GM12878 (cell line): ENCODE data around the gene STX16. TPM values are rescaled to one million over a fixed set of nuclear protein-coding genes. Genes with fewer than 3 reads are reported as not detected.
A peak's percentile ranks its signal among the peaks of the same experiment; 100 is the strongest.

Experiments used
- ATAC-seq: fragments of 200-7000 bp; cut with Tn5 transposase; 3 replicates; pipeline ENCODE4 v1.9.1; 2020; ENCODE audit warnings: mild to moderate bottlenecking, moderate library complexity
- BruUV-seq: library from RNA; stranded (reverse); fragments of 400-500 nt; replicated peaks from 2 replicates; lab custom pipeline; 2021; lab: Mats Ljungman, UMichigan
- CTCF ChIA-PET: fragments of 300-600 bp; sonication (Branson Sonifier 250); formaldehyde crosslinking; extraction: SDS; loops from one replicate; lab custom pipeline; 2021; ENCODE audit warnings: inconsistent platforms; lab: Yijun Ruan, JAX
- POLR2A ChIA-PET: fragments of 350-600 bp; formaldehyde crosslinking; extraction: SDS; loops from one replicate; lab custom pipeline; 2021; ENCODE audit warnings: inconsistent platforms; lab: Charles Lee
- RAD21 ChIA-PET: fragments of 300-600 bp; sonication (Branson Sonifier 250); formaldehyde crosslinking; loops from one replicate; lab custom pipeline; 2023; ENCODE audit warnings: antibody characterized with exemption; ENCODE audit not compliant: unreplicated experiment; lab: Charles Lee
- SMC1A ChIA-PET: fragments of 300-600 bp; sonication (Branson Sonifier 250); formaldehyde crosslinking; loops from one replicate; lab custom pipeline; 2023; ENCODE audit not compliant: unreplicated experiment, uncharacterized antibody; lab: Charles Lee
- DNase-seq: peaks from one replicate; pipeline ENCODE4 v3.0.0-alpha.2; 2011; ENCODE audit warnings: low read depth, low spot score
- FAIRE-seq: peaks from 3 replicates; lab custom pipeline; 2011; peaks lifted over from hg19 to GRCh38; lab: Jason Lieb, UNC
- H2AFZ ChIP-seq: 2 replicates; pipeline ENCODE4 v1.6.0; 2011; ENCODE audit warnings: low read depth, low read length, control low read depth; ENCODE audit not compliant: control insufficient read depth
- H3K27ac ChIP-seq: 2 replicates; pipeline ENCODE4 v1.5.1; 2011; ENCODE audit warnings: control low read depth; ENCODE audit not compliant: control insufficient read depth, insufficient read depth
- H3K27me3 ChIP-seq, 2 experiments: replicated peaks in 1 of 2; 2 replicates each; pipeline versions ENCODE4 v1.6.0 to v1.6.1; 2011; ENCODE audit warnings: low read length in 1 of 2; ENCODE audit not compliant: control insufficient read depth in 2 of 2, insufficient read depth in 2 of 2
- H3K36me3 ChIP-seq, 2 experiments: 2 replicates each; pipeline ENCODE4 v1.5.1; 2011; ENCODE audit warnings: low read length in 1 of 2; ENCODE audit not compliant: control insufficient read depth in 2 of 2, insufficient read depth in 2 of 2
- H3K4me1 ChIP-seq: 2 replicates; pipeline ENCODE4 v1.6.1; 2011; ENCODE audit warnings: mild to moderate bottlenecking, low read length, moderate library complexity, mixed read lengths; ENCODE audit not compliant: control insufficient read depth, insufficient read depth
- H3K4me2 ChIP-seq: 2 replicates; pipeline ENCODE4 v1.6.0; 2011; ENCODE audit warnings: control low read depth; ENCODE audit not compliant: control insufficient read depth, insufficient read depth
- H3K4me3 ChIP-seq: fragments of 200-600 bp; sonication (generic); 2 replicates; pipeline ENCODE4 v1.5.1; 2016
- H3K79me2 ChIP-seq: 2 replicates; pipeline ENCODE4 v1.6.0; 2011; ENCODE audit warnings: low read length; ENCODE audit not compliant: control insufficient read depth, insufficient read depth
- H3K9ac ChIP-seq: 2 replicates; pipeline ENCODE4 v1.8.0; 2011; ENCODE audit warnings: low read length, control low read depth, mixed read lengths; ENCODE audit not compliant: control insufficient read depth, insufficient read depth
- H3K9me3 ChIP-seq: replicated peaks from 3 replicates; pipeline ENCODE4 v1.5.1; 2011; ENCODE audit warnings: mild to moderate bottlenecking, low read length; ENCODE audit not compliant: control insufficient read depth, insufficient read depth
- H4K20me1 ChIP-seq: 2 replicates; pipeline ENCODE4 v1.6.0; 2011; ENCODE audit not compliant: control insufficient read depth, insufficient read depth
- BCL3 ChIP-seq: IDR thresholded peaks from 2 replicates; pipeline ENCODE4 v1.6.1; 2011; ENCODE audit warnings: borderline replicate concordance, low read depth, mild to moderate bottlenecking, moderate library complexity, low read length; ENCODE audit not compliant: insufficient read depth, poor library complexity, severe bottlenecking
- NR2C2 ChIP-seq: IDR thresholded peaks from 2 replicates; pipeline ENCODE4 v1.6.1; 2011; ENCODE audit warnings: borderline replicate concordance, low read depth; ENCODE audit not compliant: control insufficient read depth, insufficient read length
- POLR2AphosphoS5 ChIP-seq: IDR thresholded peaks from 2 replicates; pipeline ENCODE4 v1.6.1; 2011; ENCODE audit warnings: mild to moderate bottlenecking, low read length, inconsistent platforms
- WGBS: methylation state at CpG from one replicate; pipeline ENCODE4 v1.1.6; 2016; ENCODE audit warnings: low lambda C conversion rate; ENCODE audit not compliant: insufficient replicate concordance, insufficient coverage; ENCODE audit errors: missing lambda C conversion rate; 5-methylcytosine and 5-hydroxymethylcytosine counted together
- in situ Hi-C: fragments of 300-500 bp; cut with MboI; formaldehyde crosslinking; loops from 9 replicates; pipeline ENCODE4 v1.14.3; 2018; ENCODE audit warnings: mixed read lengths
- intact Hi-C: fragments of 100-400 bp; cut with micrococcal nuclease; formaldehyde crosslinking; loops from one replicate; pipeline ENCODE4 v1.14.2; 2022; ENCODE audit not compliant: unreplicated experiment
- polyA plus RNA-seq, 11 experiments: library from polyadenylated mRNA; depleted of rRNA in 4 of 11; unstranded in 6 of 11; stranded (reverse) in 5 of 11; fragments of >200 nt; fragmentation: Nextera tagmentation in 4 of 11; fragmentation: Illumina TruSeq in 1 of 11; extraction: Ambion mirVana in 4 of 11; extraction: Trizol in 1 of 11; gene quantifications; 1 replicate in 1 of 11; 2 replicates in 10 of 11; pipeline versions ENCODE4 v1.2.1 to v1.2.3, GENCODE V29; 2011 to 2016; ENCODE audit warnings: inconsistent platforms in 2 of 11, missing spikeins in 2 of 11, low read depth in 1 of 11
- total RNA-seq, 4 experiments: library from RNA; depleted of rRNA in 3 of 4; stranded (reverse); fragments of >200 nt in 3 of 4; fragmentation: Illumina TruSeq in 1 of 4; extraction: Trizol in 1 of 4; gene quantifications; 2 replicates each; pipeline versions ENCODE4 v1.2.1 to v1.2.3, GENCODE V29; 2013 to 2021
- TF ChIP-seq, protein P1 (sequence below): IDR thresholded peaks from 2 replicates; pipeline ENCODE4 v1.6.1; 2011; ENCODE audit warnings: mild to moderate bottlenecking, low read depth, low read length, moderate library complexity; ENCODE audit not compliant: insufficient replicate concordance

Gene STX16
- total and polyA plus RNA-seq, 10 of the 15 experiments (the other 5 are each of a cell fraction or from before 2014, with no cell fraction given), result 6.3 to 68.4 (median 35.8) TPM

GRCh38 chr20:58694241-58695083, 43.4 kb downstream of the STX16 start:
- ChIA-PET RAD21 (no interaction called here), SMC1A (no interaction called here), POLR2A (no interaction called here), CTCF (no interaction called here)
- WGBS, result 95% methylated on average over 33 of the region's 33 CpGs
- TF ChIP-seq, protein P1, sequence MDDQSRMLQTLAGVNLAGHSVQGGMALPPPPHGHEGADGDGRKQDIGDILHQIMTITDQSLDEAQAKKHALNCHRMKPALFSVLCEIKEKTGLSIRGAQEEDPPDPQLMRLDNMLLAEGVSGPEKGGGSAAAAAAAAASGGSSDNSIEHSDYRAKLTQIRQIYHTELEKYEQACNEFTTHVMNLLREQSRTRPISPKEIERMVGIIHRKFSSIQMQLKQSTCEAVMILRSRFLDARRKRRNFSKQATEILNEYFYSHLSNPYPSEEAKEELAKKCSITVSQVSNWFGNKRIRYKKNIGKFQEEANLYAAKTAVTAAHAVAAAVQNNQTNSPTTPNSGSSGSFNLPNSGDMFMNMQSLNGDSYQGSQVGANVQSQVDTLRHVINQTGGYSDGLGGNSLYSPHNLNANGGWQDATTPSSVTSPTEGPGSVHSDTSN, result peak; percentile 43
- TF ChIP-seq NR2C2 (no peak), BCL3 (peak; percentile 53), POLR2AphosphoS5 (peak; percentile 60; the same call in 1 of the 2 replicates)
- peak overlapping the region; percentile 70 for H3K4me2 ChIP-seq
- no peak overlapping the region for H3K9ac ChIP-seq
- H3K36me3 ChIP-seq, result peaks cover 0 to 1% of the 10 kb centered on the region in 2 experiments; a peak in 2 of 4 replicates
- no peaks in the 10 kb centered on the region; the same call in 1 of the 2 replicates for H3K79me2 ChIP-seq
- H3K27ac ChIP-seq, result no peak overlapping the region
- DNase-seq, result no peak
- H4K20me1 ChIP-seq, result no peaks in the 10 kb centered on the region
- BruUV-seq, result no TSS peak
- ATAC-seq, result no peak
- no peak overlapping the region for H2AFZ ChIP-seq
- no peaks in the 10 kb centered on the region for H3K9me3 ChIP-seq
- in situ Hi-C loops (loop anchor here (25.0 kb wide), 1 partner anchor 457 kb away; the partner anchor contains the start of gene ANKRD60), intact Hi-C loops (loop anchor here (5.0 to 10.0 kb wide), 2 partner anchors 42 to 460 kb away; partner anchors contain the start of gene STX16)
- peaks cover 5% of the 10 kb centered on the region for H3K4me1 ChIP-seq
- no peak for FAIRE-seq
- H3K4me3 ChIP-seq, result no peak overlapping the region
- no peaks in the 10 kb centered on the region for H3K27me3 ChIP-seq
